Thyroid gland (tissue), 4 donors: Measurements from ENCODE around the gene CDKN1B. TPM values are rescaled to one million over a fixed set of nuclear protein-coding genes. Genes with fewer than 3 reads are reported as not detected.

ENCODE experiments used
- DNase-seq, 2 donors: peaks; one replicate each; pipeline ENCODE4 v3.0.0-alpha.2; 2019
- H3K27ac ChIP-seq, 3 donors: fragments of 200-600 bp; sonication (generic); 1 replicate in 2 of 3; 2 replicates in 1 of 3; pipeline ENCODE4 v1.5.1; 2016 to 2019; ENCODE audit warnings: mild to moderate bottlenecking in 1 of 3, moderate library complexity in 1 of 3
- H3K27me3 ChIP-seq: fragments of 200-600 bp; sonication (generic); one replicate; pipeline ENCODE4 v1.5.1; 2019
- H3K36me3 ChIP-seq, 2 donors: fragments of 200-600 bp; sonication (generic); one replicate each; pipeline ENCODE4 v1.5.1; 2016 to 2019
- H3K4me1 ChIP-seq, 2 donors: fragments of 200-600 bp; sonication (generic); one replicate each; pipeline ENCODE4 v1.5.1; 2017 to 2019
- H3K4me3 ChIP-seq, 3 donors: fragments of 200-600 bp; sonication (generic); replicated peaks in 1 of 3; 1 replicate in 2 of 3; 2 replicates in 1 of 3; pipeline ENCODE4 v1.5.1; 2016; ENCODE audit warnings: mild to moderate bottlenecking in 1 of 3
- H3K9me3 ChIP-seq: fragments of 200-600 bp; sonication (generic); one replicate; pipeline ENCODE4 v1.5.1; 2017
- POLR2A ChIP-seq, 2 donors: fragments of 450-650 bp; IDR thresholded peaks; one replicate each; pipeline ENCODE4 v1.6.1; 2017; ENCODE audit warnings: antibody characterized with exemption in 2 of 2, mild to moderate bottlenecking in 2 of 2, moderate library complexity in 1 of 2
- WGBS, 2 donors: methylation state at CpG; one replicate each; pipeline ENCODE4 v1.1.5; 2017; 5-methylcytosine and 5-hydroxymethylcytosine counted together
- intact Hi-C: fragments of 100-400 bp; cut with DNase I; formaldehyde crosslinking; loops from one replicate; pipeline ENCODE4 v1.15.1; 2023
- total RNA-seq, 4 donors: library from RNA; depleted of rRNA; stranded (reverse); fragments of >200 nt; gene quantifications; one replicate each; pipeline ENCODE4 v1.2.3, GENCODE V29; 2016
- TF ChIP-seq, protein P1 (sequence below), 6 experiments: fragments of 200-600 bp in 3 of 6; fragments of 450-650 bp in 3 of 6; sonication (generic) in 3 of 6; IDR thresholded peaks; one replicate each; pipeline ENCODE4 v1.5.1; 2016 to 2019; ENCODE audit warnings: antibody characterized with exemption in 6 of 6, mild to moderate bottlenecking in 2 of 6, inconsistent platforms in 1 of 6, moderate library complexity in 1 of 6

CDKN1B gene
- total RNA-seq, 4 donors from 2014 or later, result 52.3 to 77.3 (median 62.7) TPM

DNA sequence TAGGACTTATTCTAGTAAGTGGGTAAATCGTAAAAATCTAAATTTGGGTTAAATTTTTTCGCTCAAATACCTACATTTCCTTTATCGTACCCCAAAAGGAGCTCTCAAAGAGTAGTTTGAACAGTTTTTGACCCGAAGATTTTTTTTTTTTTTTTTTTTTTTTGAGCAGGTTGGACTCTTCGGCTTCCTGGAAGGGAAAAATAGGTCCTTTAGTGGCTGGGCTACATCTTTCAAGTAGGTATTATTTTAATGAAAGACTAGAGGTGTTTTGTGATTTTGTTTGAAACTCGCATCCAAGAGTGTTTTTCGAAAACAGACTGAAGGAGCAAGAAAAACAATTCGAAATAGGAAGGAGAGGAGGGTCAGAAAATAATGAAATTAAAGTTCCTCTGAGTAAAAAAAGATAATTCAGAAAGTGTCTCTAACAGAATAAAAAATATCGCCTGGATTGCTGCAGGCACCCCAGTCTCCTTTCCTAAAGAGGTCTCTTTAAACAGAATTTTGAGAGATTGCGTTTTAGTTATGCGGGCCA, 6.0 kb downstream of the CDKN1B start:
- Histone ChIP-seq H3K36me3 (peaks cover 6 to 10% of the 10 kb centered on the region in 2 donors), H3K27ac (peak overlapping the region; percentile 98 to 100 (median 100)), H3K4me3 (peak overlapping the region in 2 of 3 donors; percentile 70 to 79), H3K27me3 (no peaks in the 10 kb centered on the region), H3K4me1 (peaks cover 17 to 28% of the 10 kb centered on the region in 2 donors), H3K9me3 (no peaks in the 10 kb centered on the region)
- DNase-seq, result no peak
- TF ChIP-seq, protein P1, sequence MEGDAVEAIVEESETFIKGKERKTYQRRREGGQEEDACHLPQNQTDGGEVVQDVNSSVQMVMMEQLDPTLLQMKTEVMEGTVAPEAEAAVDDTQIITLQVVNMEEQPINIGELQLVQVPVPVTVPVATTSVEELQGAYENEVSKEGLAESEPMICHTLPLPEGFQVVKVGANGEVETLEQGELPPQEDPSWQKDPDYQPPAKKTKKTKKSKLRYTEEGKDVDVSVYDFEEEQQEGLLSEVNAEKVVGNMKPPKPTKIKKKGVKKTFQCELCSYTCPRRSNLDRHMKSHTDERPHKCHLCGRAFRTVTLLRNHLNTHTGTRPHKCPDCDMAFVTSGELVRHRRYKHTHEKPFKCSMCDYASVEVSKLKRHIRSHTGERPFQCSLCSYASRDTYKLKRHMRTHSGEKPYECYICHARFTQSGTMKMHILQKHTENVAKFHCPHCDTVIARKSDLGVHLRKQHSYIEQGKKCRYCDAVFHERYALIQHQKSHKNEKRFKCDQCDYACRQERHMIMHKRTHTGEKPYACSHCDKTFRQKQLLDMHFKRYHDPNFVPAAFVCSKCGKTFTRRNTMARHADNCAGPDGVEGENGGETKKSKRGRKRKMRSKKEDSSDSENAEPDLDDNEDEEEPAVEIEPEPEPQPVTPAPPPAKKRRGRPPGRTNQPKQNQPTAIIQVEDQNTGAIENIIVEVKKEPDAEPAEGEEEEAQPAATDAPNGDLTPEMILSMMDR (IDR thresholded peaks at IDR 0.05), result no peak
- TF ChIP-seq POLR2A (IDR thresholded peaks at IDR 0.05), result no peak
- intact Hi-C loops, result loop anchor here (10.0 kb wide), 1 partner anchor 172 kb away; the partner anchor contains the start of gene GPRC5A
- 11 to 21% methylated on average over 11 of the region's 11 CpGs for WGBS, 2 donors

DNA sequence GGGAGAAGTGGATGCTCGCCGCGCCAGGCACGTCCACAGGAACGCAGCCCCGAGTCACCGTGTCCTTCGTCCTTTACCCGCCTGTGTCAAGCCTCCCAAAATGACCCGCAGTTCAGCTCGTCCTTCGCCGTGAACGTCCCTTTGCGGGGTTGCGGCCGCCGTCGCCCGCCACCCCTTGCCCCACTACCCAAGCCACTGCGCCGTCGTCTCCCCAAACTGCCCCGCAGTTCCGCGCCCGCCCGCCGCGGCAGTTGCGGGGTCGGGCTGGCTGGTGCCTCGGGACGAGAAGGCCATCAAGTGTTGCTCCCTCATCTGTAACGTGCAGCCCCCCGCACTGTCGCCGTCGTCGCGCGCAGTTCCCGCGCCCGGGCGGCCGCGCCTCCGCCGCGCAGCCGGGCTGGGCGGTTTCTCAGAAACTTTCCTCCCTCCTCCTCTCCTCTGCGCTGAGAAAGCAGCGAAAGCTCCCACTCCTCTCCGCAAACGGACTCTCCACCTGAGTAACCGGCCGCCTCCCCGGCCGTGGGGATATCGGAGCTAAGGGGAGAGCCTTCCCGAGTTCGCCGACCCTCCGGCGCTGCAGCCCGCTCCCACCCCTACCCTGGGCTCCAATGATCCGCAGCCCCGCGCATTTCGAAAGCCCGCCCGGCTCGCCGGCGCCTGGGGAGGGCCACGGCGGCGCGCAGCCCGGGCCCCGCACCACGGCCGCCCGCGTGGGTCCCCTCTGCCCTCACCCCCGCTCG, 6.7 kb downstream of the CDKN1B start:
- intact Hi-C loops, result loop anchor here (10.0 kb wide), 1 partner anchor 171 kb away; the partner anchor contains the start of gene GPRC5A
- peak overlapping the region; percentile 98 to 100 (median 100) for H3K27ac ChIP-seq
- peak; percentile 25 to 43 for DNase-seq

DNA sequence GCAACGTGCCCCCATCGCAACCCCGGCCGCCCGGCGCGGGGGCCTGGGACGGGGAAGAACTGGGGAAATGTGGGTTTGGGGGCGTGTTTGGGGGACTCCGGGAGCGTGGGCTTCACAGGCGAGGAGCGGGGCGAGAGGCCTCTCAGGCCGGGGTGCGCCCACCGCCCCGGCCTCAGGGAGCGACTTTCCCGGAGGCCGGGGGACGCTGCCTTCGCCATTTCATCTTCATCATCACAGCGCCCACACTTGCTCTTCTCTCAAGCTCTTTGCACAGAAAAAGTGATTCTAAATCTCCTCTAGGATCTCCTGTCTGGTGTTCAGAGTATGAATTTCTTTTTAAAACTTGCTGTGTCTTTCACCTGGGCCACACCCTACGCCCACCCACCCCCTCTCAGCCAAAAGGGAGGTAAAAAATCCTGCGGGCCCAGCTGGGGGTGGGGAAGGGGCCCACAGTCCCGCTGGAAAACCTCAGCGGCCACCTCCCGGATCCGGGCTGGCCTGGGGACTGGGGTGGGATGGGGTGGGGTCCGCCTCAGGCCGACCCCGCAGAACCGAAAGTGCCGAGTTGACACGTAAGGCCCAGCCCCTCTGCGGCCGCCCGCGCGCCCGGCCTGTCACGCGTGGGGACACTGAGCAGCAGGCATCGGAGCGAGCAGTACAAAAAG, 7.4 kb downstream of the CDKN1B start:
- peak overlapping the region; percentile 98 to 100 (median 100) for H3K27ac ChIP-seq
- no peak for DNase-seq
- no peaks in the 10 kb centered on the region for H3K27me3 ChIP-seq
- H3K4me1 ChIP-seq, result peaks cover 7 to 28% of the 10 kb centered on the region in 2 donors
- H3K9me3 ChIP-seq, result no peaks in the 10 kb centered on the region
- intact Hi-C loops, result loop anchor here (10.0 kb wide), 1 partner anchor 170 kb away; the partner anchor contains the start of gene GPRC5A
- H3K4me3 ChIP-seq, result peak overlapping the region; percentile 46 to 79 (median 70)
- peaks cover 6 to 10% of the 10 kb centered on the region in 2 donors for H3K36me3 ChIP-seq
- TF ChIP-seq POLR2A (IDR thresholded peaks at IDR 0.05), result no peak
- TF ChIP-seq, protein P1 (IDR thresholded peaks at IDR 0.05), result peak in 1 of 6 experiments; percentile 7
- WGBS, 2 donors, result 0% methylated on average over 20 to 35 of the region's 46 CpGs

More for the DNA sequence above, 6.7 kb downstream of the CDKN1B start:
- Histone ChIP-seq H3K9me3 (no peaks in the 10 kb centered on the region), H3K4me1 (peaks cover 14 to 28% of the 10 kb centered on the region in 2 donors), H3K4me3 (peak overlapping the region; percentile 46 to 79 (median 70)), H3K27me3 (no peaks in the 10 kb centered on the region), H3K36me3 (peaks cover 6 to 10% of the 10 kb centered on the region in 2 donors)
- WGBS, 2 donors, result 0% methylated on average over 14 to 23 of the region's 89 CpGs
- TF ChIP-seq, protein P1 (IDR thresholded peaks at IDR 0.05), result no peak
- peak in 1 of 2 donors; percentile 45 for TF ChIP-seq POLR2A (IDR thresholded peaks at IDR 0.05)

DNA sequence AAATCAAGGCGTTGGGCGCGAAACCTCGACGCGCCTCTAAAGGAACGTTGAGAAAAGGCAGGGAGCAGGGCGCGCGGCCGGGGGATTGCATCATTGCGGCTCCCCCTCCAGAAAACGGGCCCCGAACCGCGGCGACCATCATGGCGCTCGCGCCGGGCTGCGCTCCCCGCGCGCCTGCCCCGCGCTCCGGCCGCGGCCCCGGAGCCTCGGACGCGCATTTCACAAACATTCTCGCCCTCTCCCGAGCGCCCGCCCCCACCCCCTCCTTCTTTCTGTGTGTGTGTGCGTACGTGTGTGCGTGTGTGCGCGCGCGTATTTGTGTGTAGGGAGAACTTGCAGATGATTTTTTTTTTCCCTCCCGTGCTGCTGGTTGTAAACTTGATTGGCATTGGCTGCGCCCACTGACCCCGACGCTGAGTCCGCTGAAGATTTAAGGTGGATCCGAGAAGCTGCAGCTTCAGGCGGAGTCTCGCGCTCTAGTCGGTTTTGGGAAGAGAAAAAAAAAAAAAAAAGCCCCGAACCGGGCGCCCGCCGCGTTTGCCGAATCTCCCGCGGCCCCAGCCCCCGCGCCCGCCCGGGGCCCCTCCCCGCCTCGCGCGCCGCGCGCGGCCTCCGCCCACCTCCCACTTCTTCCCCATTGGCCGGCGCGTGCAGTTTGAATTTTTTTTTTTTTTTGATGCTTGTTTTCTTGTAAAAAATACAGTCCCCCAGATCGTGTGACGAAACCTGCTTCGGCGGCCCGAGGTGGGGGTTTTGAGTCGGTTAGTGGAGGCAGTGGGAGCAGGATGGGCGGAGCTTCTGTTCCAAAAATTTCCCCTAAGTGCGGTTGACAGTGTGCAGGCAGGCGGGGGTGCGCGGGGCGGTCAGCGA, 8.2 kb downstream of the CDKN1B start:
- intact Hi-C loops, result loop anchor here (10.0 kb wide), 1 partner anchor 169 kb away; the partner anchor contains the start of gene GPRC5A
- no peaks in the 10 kb centered on the region for H3K9me3 ChIP-seq
- peak overlapping the region; percentile 46 to 79 (median 70) for H3K4me3 ChIP-seq
- H3K36me3 ChIP-seq, result peaks cover 6 to 10% of the 10 kb centered on the region in 2 donors
- peak overlapping the region; percentile 98 to 100 (median 100) for H3K27ac ChIP-seq
- WGBS, 2 donors, result 1% methylated on average over 51 to 78 of the region's 93 CpGs
- TF ChIP-seq, protein P1 (IDR thresholded peaks at IDR 0.05), result no peak
- TF ChIP-seq POLR2A (IDR thresholded peaks at IDR 0.05), result peak in 1 of 2 donors; percentile 88
- H3K4me1 ChIP-seq, result peaks cover 5 to 22% of the 10 kb centered on the region in 2 donors
- DNase-seq, result peak; percentile 94 to 95
- no peaks in the 10 kb centered on the region for H3K27me3 ChIP-seq
